Kidney (tissue), 14 donors: ENCODE data around the gene TMEM237. TPM values are rescaled to one million over a fixed set of nuclear protein-coding genes. Genes with fewer than 3 reads are reported as not detected.

Experiments used
- DNase-seq, 5 donors: peaks; one replicate each; pipeline ENCODE4 v3.0.0-alpha.2; 2013 to 2020
- FAIRE-seq: peaks from 2 replicates; lab custom pipeline; 2012; peaks lifted over from hg19 to GRCh38; lab: Jason Lieb, UNC
- H3K27ac ChIP-seq, 2 donors: one replicate each; pipeline ENCODE4 v1.7.0; 2013; ENCODE audit warnings: low read depth in 2 of 2, low read length in 2 of 2, inconsistent platforms in 1 of 2
- H3K27me3 ChIP-seq: one replicate; pipeline ENCODE4 v1.7.1; 2013; ENCODE audit warnings: low read length, inconsistent platforms; ENCODE audit not compliant: control insufficient read depth, insufficient read depth
- H3K36me3 ChIP-seq, 3 donors: one replicate each; pipeline versions ENCODE4 v1.7.0 to v1.7.1; 2013; ENCODE audit warnings: low read length in 3 of 3, control low read depth in 1 of 3, inconsistent platforms in 1 of 3; ENCODE audit not compliant: insufficient read depth in 3 of 3, control insufficient read depth in 2 of 3
- H3K4me1 ChIP-seq, 3 donors: one replicate each; pipeline versions ENCODE4 v1.7.0 to v1.7.1; 2013; ENCODE audit warnings: low read length in 3 of 3, inconsistent platforms in 1 of 3, low read depth in 1 of 3; ENCODE audit not compliant: control insufficient read depth in 2 of 3, insufficient read depth in 2 of 3
- H3K4me3 ChIP-seq, 3 donors: one replicate each; pipeline versions ENCODE4 v1.7.0 to v1.8.1; 2013; ENCODE audit warnings: low read length in 3 of 3, control low read depth in 1 of 3, inconsistent platforms in 1 of 3
- H3K9ac ChIP-seq, 3 donors: one replicate each; pipeline versions ENCODE4 v1.7.0 to v1.7.1; 2013; ENCODE audit warnings: low read length in 3 of 3, control low read depth in 1 of 3, inconsistent platforms in 1 of 3
- H3K9me3 ChIP-seq, 3 donors: one replicate each; pipeline versions ENCODE4 v1.7.0 to v1.7.1; 2013; ENCODE audit warnings: low read length in 3 of 3, control low read depth in 1 of 3, inconsistent platforms in 1 of 3; ENCODE audit not compliant: control insufficient read depth in 2 of 3, insufficient read depth in 1 of 3
- CTCF ChIP-seq: IDR thresholded peaks from 3 replicates; pipeline ENCODE4 v1.5.1; 2012; ENCODE audit warnings: mild to moderate bottlenecking, moderate library complexity, borderline replicate concordance; ENCODE audit not compliant: insufficient read depth; ENCODE audit errors: extremely low read depth
- intact Hi-C: fragments of 100-400 bp; cut with DNase I; formaldehyde crosslinking; loops from one replicate; pipeline ENCODE4 v1.11.1; 2022
- polyA plus RNA-seq: library from polyadenylated mRNA; stranded (reverse); fragments of 350-450 nt; fragmentation: Illumina TruSeq; extraction: RNeasy Lipid Tissue Mini Kit (QIAGEN cat#74804); gene quantifications from one replicate; pipeline ENCODE4 v1.2.3, GENCODE V29; 2014; ENCODE audit warnings: low read depth, low replicate concordance; ENCODE audit not compliant: insufficient read depth
- total RNA-seq: library from RNA; stranded (reverse); fragmentation: NEBNext Ultra II Directional; extraction: Animal tissue kit (Norgen Biotek cat#: 25700); gene quantifications from one replicate; pipeline ENCODE4 v1.2.1, GENCODE V29; 2021
- donor health status: control.
- donor health status: control.
- donor health status: control.
- donor health status: control.
- donor health status: control.
- donor health status: DM: yes; HTN: yes; CAD: no.
- donor health status: Normal renal cell carcinoma (clear cell type).

Gene TMEM237
- total and polyA plus RNA-seq, 2 donors from 2014 or later, result 10.7 to 14.9 TPM

GRCh38 chr2:201600906-201601305 is 42.4 kb downstream of the TMEM237 start:
- FAIRE-seq (no peak), DNase-seq (peak in 2 of 5 donors; percentile 16 to 27)
- Histone ChIP-seq H3K9ac (no peak overlapping the region), H3K27ac (no peak overlapping the region), H3K9me3 (no peaks in the 10 kb centered on the region), H3K4me1 (no peaks in the 10 kb centered on the region), H3K36me3 (no peaks in the 10 kb centered on the region), H3K4me3 (no peak overlapping the region), H3K27me3 (no peaks in the 10 kb centered on the region)
- intact Hi-C loops, result no loop called here
- TF ChIP-seq CTCF, result no peak

- Histone ChIP-seq H3K4me3 (no peak overlapping the region), H3K27ac (no peak overlapping the region), H3K9me3 (no peaks in the 10 kb centered on the region), H3K9ac (no peak overlapping the region), H3K36me3 (no peaks in the 10 kb centered on the region), H3K27me3 (no peaks in the 10 kb centered on the region), H3K4me1 (no peaks in the 10 kb centered on the region)
- FAIRE-seq (no peak), DNase-seq (no peak)
- intact Hi-C loops, result no loop called here
- TF ChIP-seq CTCF, result no peak
These were observed 45.9 kb downstream of the TMEM237 start for GRCh38 chr2:201597397-201597796.

GRCh38 chr2:201580486-201580885 is 62.8 kb downstream of the TMEM237 start:
- Histone ChIP-seq H3K9ac (no peak overlapping the region), H3K27ac (no peak overlapping the region), H3K27me3 (no peaks in the 10 kb centered on the region), H3K9me3 (no peaks in the 10 kb centered on the region), H3K36me3 (no peaks in the 10 kb centered on the region), H3K4me3 (no peak overlapping the region), H3K4me1 (no peaks in the 10 kb centered on the region)
- no peak for TF ChIP-seq CTCF
- no peak for FAIRE-seq
- intact Hi-C loops, result no loop called here
- DNase-seq, result no peak

- DNase-seq, result no peak
- TF ChIP-seq CTCF, result no peak
- no peak overlapping the region for H3K9ac ChIP-seq
- FAIRE-seq, result no peak
- H3K27me3 ChIP-seq, result no peaks in the 10 kb centered on the region
- no peaks in the 10 kb centered on the region for H3K4me1 ChIP-seq
- H3K4me3 ChIP-seq, result no peak overlapping the region
- intact Hi-C loops, result no loop called here
- H3K9me3 ChIP-seq, result no peaks in the 10 kb centered on the region
- no peaks in the 10 kb centered on the region for H3K36me3 ChIP-seq
- H3K27ac ChIP-seq, result no peak overlapping the region
These were observed 63.8 kb downstream of the TMEM237 start for GRCh38 chr2:201579536-201579935.
